ENCODE data around the gene GCG. TPM values are rescaled to one million over a fixed set of nuclear protein-coding genes. Genes with fewer than 3 reads are reported as not detected.

GCG gene
- total RNA-seq, 1 donor from 2014 or later, result not detected

GRCh38 chr2:162174746-162175145 lies 22.7 kb upstream of the GCG start:
- no peak for TF ChIP-seq CTCF (IDR thresholded peaks at IDR 0.05)
- no peak overlapping the region for H3K27ac Mint-ChIP-seq (ENCODE audit: unreplicated experiment)

DNA sequence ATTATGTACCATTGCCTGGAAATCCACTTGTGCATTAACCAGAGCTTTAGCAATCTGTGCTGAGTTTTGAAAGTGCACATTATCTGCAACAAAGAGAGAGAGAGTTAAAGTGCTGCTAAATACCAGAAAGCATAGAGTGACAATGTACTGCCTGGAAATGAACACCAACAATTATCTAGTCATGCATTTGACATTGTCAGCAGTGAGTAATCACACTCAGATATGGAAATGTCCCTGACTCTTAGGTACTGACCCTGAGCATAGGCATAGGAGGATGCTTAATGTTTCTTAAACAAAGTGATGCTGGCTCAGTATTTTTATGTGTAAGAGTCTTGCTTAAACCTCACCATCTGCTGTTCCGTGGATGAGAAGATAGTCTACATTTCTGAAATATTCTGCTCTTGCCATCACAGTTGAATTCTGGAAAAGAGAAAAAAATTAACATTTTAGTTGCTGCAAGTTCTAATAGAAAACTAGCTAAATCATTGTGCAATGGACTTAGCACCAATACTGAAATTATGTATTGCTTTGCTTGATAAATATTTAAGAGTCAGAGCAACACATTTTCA lies 20.8 kb upstream of the GCG start:
- no peak overlapping the region for H3K27ac Mint-ChIP-seq (ENCODE audit: unreplicated experiment)
- no peak for TF ChIP-seq CTCF (IDR thresholded peaks at IDR 0.05)
- no peak for DNase-seq (ENCODE audit: extremely low spot score, unreplicated experiment)
- no peaks in the 10 kb centered on the region for H3K27me3 Mint-ChIP-seq (ENCODE audit: unreplicated experiment)
- peaks cover 10% of the 10 kb centered on the region for H3K4me1 Mint-ChIP-seq (ENCODE audit: unreplicated experiment)
- no peak overlapping the region for H3K4me3 Mint-ChIP-seq (ENCODE audit: unreplicated experiment)
- no peaks in the 10 kb centered on the region for H3K9me3 Mint-ChIP-seq (ENCODE audit: unreplicated experiment)
- H3K36me3 Mint-ChIP-seq (ENCODE audit: unreplicated experiment), result peaks cover 29% of the 10 kb centered on the region

More at GRCh38 chr2:162174746-162175145, 22.7 kb upstream of the GCG start:
- Mint-ChIP-seq H3K27me3 (ENCODE audit: unreplicated experiment) (no peaks in the 10 kb centered on the region), H3K4me1 (ENCODE audit: unreplicated experiment) (peaks cover 10% of the 10 kb centered on the region), H3K4me3 (ENCODE audit: unreplicated experiment) (no peak overlapping the region), H3K36me3 (ENCODE audit: unreplicated experiment) (peaks cover 16% of the 10 kb centered on the region), H3K9me3 (ENCODE audit: unreplicated experiment) (no peaks in the 10 kb centered on the region)
- no peak for DNase-seq (ENCODE audit: extremely low spot score, unreplicated experiment)

DNA sequence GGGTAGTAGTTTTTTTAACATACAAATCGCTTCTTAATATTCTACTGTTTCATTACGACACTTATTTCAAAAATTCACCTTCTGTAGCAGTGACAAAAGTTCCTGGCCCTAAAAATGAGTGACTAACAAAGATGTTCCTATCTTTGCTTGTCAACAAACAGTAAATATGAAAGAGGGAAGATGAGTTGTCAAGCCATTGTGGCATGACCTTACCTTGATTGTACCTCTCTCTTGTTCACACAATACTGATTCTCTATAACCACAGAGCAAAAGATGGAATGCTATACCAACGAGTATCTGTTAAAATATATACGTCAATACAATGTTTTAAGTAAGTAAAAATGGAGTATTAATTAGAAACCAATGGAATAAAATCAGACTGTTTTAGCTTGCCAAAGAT lies 14.7 kb upstream of the GCG start:
- no peaks in the 10 kb centered on the region for H3K27me3 Mint-ChIP-seq (ENCODE audit: unreplicated experiment)
- no peak overlapping the region for H3K4me3 Mint-ChIP-seq (ENCODE audit: unreplicated experiment)
- H3K36me3 Mint-ChIP-seq (ENCODE audit: unreplicated experiment), result peaks cover 22% of the 10 kb centered on the region
- DNase-seq (ENCODE audit: extremely low spot score, unreplicated experiment), result no peak
- no peak overlapping the region for H3K27ac Mint-ChIP-seq (ENCODE audit: unreplicated experiment)
- H3K9me3 Mint-ChIP-seq (ENCODE audit: unreplicated experiment), result no peaks in the 10 kb centered on the region
- TF ChIP-seq CTCF (IDR thresholded peaks at IDR 0.05), result no peak
- no peaks in the 10 kb centered on the region for H3K4me1 Mint-ChIP-seq (ENCODE audit: unreplicated experiment)

GRCh38 chr2:162166174-162166573 lies 14.1 kb upstream of the GCG start:
- DNase-seq (ENCODE audit: extremely low spot score, unreplicated experiment), result no peak
- no peak overlapping the region for H3K27ac Mint-ChIP-seq (ENCODE audit: unreplicated experiment)
- no peaks in the 10 kb centered on the region for H3K4me1 Mint-ChIP-seq (ENCODE audit: unreplicated experiment)
- TF ChIP-seq CTCF (IDR thresholded peaks at IDR 0.05), result no peak
- H3K27me3 Mint-ChIP-seq (ENCODE audit: unreplicated experiment), result no peaks in the 10 kb centered on the region
- no peaks in the 10 kb centered on the region for H3K9me3 Mint-ChIP-seq (ENCODE audit: unreplicated experiment)
- no peak overlapping the region for H3K4me3 Mint-ChIP-seq (ENCODE audit: unreplicated experiment)
- H3K36me3 Mint-ChIP-seq (ENCODE audit: unreplicated experiment), result peaks cover 22% of the 10 kb centered on the region

GRCh38 chr2:162164802-162165201 lies 12.8 kb upstream of the GCG start:
- Mint-ChIP-seq H3K4me3 (ENCODE audit: unreplicated experiment) (no peak overlapping the region), H3K27ac (ENCODE audit: unreplicated experiment) (no peak overlapping the region), H3K27me3 (ENCODE audit: unreplicated experiment) (no peaks in the 10 kb centered on the region), H3K4me1 (ENCODE audit: unreplicated experiment) (no peaks in the 10 kb centered on the region), H3K36me3 (ENCODE audit: unreplicated experiment) (peaks cover 16% of the 10 kb centered on the region), H3K9me3 (ENCODE audit: unreplicated experiment) (no peaks in the 10 kb centered on the region)
- TF ChIP-seq CTCF (IDR thresholded peaks at IDR 0.05), result no peak
- no peak for DNase-seq (ENCODE audit: extremely low spot score, unreplicated experiment)
